GM19467 (cell line): ENCODE measurements around the gene ADRA2C.

Experiments used
- ATAC-seq: cut with Tn5 transposase; IDR thresholded peaks from one replicate; pipeline ENCODE4 v1.9.1; 2021; ENCODE audit warnings: mild to moderate bottlenecking, moderate library complexity; ENCODE audit not compliant: unreplicated experiment

ADRA2C gene

GRCh38 chr4:3732076-3733028, 33.8 kb upstream of the ADRA2C start:
- no peak for ATAC-seq

GRCh38 chr4:3733195-3733594, 33.0 kb upstream of the ADRA2C start:
- ATAC-seq: no peak

- no peak for ATAC-seq
These were observed 31.0 kb upstream of the ADRA2C start for GRCh38 chr4:3735196-3735595.

GRCh38 chr4:3736290-3736689, 29.9 kb upstream of the ADRA2C start:
- no peak for ATAC-seq

GRCh38 chr4:3736806-3737205, 29.4 kb upstream of the ADRA2C start:
- no peak for ATAC-seq

GRCh38 chr4:3739577-3739976, 26.6 kb upstream of the ADRA2C start:
- ATAC-seq: no peak

GRCh38 chr4:3740256-3740655, 25.9 kb upstream of the ADRA2C start:
- no peak for ATAC-seq

- ATAC-seq: no peak
These were observed 24.8 kb upstream of the ADRA2C start for GRCh38 chr4:3741217-3742011.

GRCh38 chr4:3742610-3743009, 23.6 kb upstream of the ADRA2C start:
- ATAC-seq: no peak

GRCh38 chr4:3744232-3744631, 22.0 kb upstream of the ADRA2C start:
- no peak for ATAC-seq

- no peak for ATAC-seq
These were observed 21.3 kb upstream of the ADRA2C start for GRCh38 chr4:3744901-3745300.

- no peak for ATAC-seq
These were observed 20.1 kb upstream of the ADRA2C start for GRCh38 chr4:3745886-3746656.

GRCh38 chr4:3746701-3747580, 19.2 kb upstream of the ADRA2C start:
- ATAC-seq: no peak

- ATAC-seq: no peak
These were observed 18.6 kb upstream of the ADRA2C start for GRCh38 chr4:3747581-3747904.

- ATAC-seq: no peak
These were observed 17.9 kb upstream of the ADRA2C start for GRCh38 chr4:3748136-3748898.

- no peak for ATAC-seq
These were observed 17.1 kb upstream of the ADRA2C start for GRCh38 chr4:3749081-3749480.

- no peak for ATAC-seq
These were observed 15.9 kb upstream of the ADRA2C start for GRCh38 chr4:3750334-3750733.

- no peak for ATAC-seq
These were observed 14.2 kb upstream of the ADRA2C start for GRCh38 chr4:3752022-3752421.

GRCh38 chr4:3753726-3754412, 12.3 kb upstream of the ADRA2C start:
- ATAC-seq: no peak
